NB4 (cell line): Measurements from ENCODE around the gene SCYGR2.

Experiments
- POLR2A ChIP-seq: IDR thresholded peaks from 2 replicates; pipeline ENCODE4 v1.6.1; 2011; ENCODE audit warnings: mild to moderate bottlenecking; ENCODE audit not compliant: insufficient read length; ENCODE audit errors: extremely low read depth
- TF ChIP-seq, protein P1 (sequence below): IDR thresholded peaks from one replicate; pipeline ENCODE4 v1.5.1; 2012; ENCODE audit warnings: low read depth, low read length

DNA sequence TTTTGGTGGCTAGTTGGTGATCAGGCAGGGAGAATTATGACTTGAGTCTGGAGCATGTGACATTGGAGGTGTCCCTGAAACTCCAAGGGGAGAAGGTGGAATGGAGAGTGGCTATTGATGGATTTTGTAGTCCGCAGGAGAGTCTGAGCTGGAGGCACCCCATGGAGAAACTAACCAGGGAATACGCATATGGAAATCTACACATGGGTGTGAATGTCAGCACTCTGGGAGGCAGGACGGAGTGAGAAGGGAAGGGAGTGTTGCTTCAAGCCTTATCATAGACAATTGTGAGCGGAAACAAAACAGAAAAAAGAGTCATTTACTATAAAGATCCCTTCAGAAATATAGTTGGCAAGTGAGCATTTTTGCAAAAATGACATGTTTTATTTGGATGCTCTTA lies 17.9 kb downstream of the SCYGR2 start:
- TF ChIP-seq, protein P1, sequence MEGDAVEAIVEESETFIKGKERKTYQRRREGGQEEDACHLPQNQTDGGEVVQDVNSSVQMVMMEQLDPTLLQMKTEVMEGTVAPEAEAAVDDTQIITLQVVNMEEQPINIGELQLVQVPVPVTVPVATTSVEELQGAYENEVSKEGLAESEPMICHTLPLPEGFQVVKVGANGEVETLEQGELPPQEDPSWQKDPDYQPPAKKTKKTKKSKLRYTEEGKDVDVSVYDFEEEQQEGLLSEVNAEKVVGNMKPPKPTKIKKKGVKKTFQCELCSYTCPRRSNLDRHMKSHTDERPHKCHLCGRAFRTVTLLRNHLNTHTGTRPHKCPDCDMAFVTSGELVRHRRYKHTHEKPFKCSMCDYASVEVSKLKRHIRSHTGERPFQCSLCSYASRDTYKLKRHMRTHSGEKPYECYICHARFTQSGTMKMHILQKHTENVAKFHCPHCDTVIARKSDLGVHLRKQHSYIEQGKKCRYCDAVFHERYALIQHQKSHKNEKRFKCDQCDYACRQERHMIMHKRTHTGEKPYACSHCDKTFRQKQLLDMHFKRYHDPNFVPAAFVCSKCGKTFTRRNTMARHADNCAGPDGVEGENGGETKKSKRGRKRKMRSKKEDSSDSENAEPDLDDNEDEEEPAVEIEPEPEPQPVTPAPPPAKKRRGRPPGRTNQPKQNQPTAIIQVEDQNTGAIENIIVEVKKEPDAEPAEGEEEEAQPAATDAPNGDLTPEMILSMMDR, result no peak
- TF ChIP-seq POLR2A, result no peak
